NCI-H2196 (cell line): ENCODE results near the gene WASF3.
A peak's percentile ranks its signal among the peaks of the same experiment; 100 is the strongest.
"Not testable (repeated sequence)": the region's sequence is repeated elsewhere in the genome, so short reads cannot be mapped to it uniquely, and the experiment has no call there.

Source experiments
- DNase-seq: peaks from one replicate; lab custom pipeline; 2025; ENCODE audit not compliant: unreplicated experiment; lab: John Stamatoyannopoulos, UW

Gene WASF3

GRCh38 chr13:26626271-26626670 is 68.8 kb downstream of the WASF3 start:
- DNase-seq: no peak

GRCh38 chr13:26628706-26629105 is 71.2 kb downstream of the WASF3 start:
- no peak for DNase-seq

- no peak for DNase-seq
These were observed 71.9 kb downstream of the WASF3 start for GRCh38 chr13:26629260-26629825.

GRCh38 chr13:26635634-26636033 is 78.2 kb downstream of the WASF3 start:
- DNase-seq: not testable (repeated sequence)

- not testable (repeated sequence) for DNase-seq
These were observed 78.6 kb downstream of the WASF3 start for GRCh38 chr13:26636073-26636472.

GRCh38 chr13:26646603-26647002 is 89.1 kb downstream of the WASF3 start:
- DNase-seq: no peak

GRCh38 chr13:26651234-26651633 is 93.8 kb downstream of the WASF3 start:
- DNase-seq: no peak

- DNase-seq: no peak
These were observed 95.8 kb downstream of the WASF3 start for GRCh38 chr13:26653310-26653709.

- DNase-seq: no peak
These were observed 96.4 kb downstream of the WASF3 start for GRCh38 chr13:26653842-26654241.

GRCh38 chr13:26656919-26657318 is 99.4 kb downstream of the WASF3 start:
- no peak for DNase-seq

- no peak for DNase-seq
These were observed 101.2 kb downstream of the WASF3 start for GRCh38 chr13:26658448-26659385.

GRCh38 chr13:26660185-26660584 is 102.7 kb downstream of the WASF3 start:
- no peak for DNase-seq

- no peak for DNase-seq
These were observed 103.3 kb downstream of the WASF3 start for GRCh38 chr13:26660766-26661165.

GRCh38 chr13:26663791-26664190 is 106.3 kb downstream of the WASF3 start:
- DNase-seq: peak; percentile 56

- DNase-seq: no peak
These were observed 106.8 kb downstream of the WASF3 start for GRCh38 chr13:26664286-26664685.

- no peak for DNase-seq
These were observed 107.4 kb downstream of the WASF3 start for GRCh38 chr13:26664876-26665275.

- DNase-seq: no peak
These were observed 111.1 kb downstream of the WASF3 start for GRCh38 chr13:26668357-26669146.

GRCh38 chr13:26673890-26674289 is 116.4 kb downstream of the WASF3 start:
- DNase-seq: no peak

GRCh38 chr13:26677156-26677555 is 119.7 kb downstream of the WASF3 start:
- DNase-seq: no peak

- DNase-seq: no peak
These were observed 120.8 kb downstream of the WASF3 start for GRCh38 chr13:26678330-26678729.

GRCh38 chr13:26678796-26679195 is 121.3 kb downstream of the WASF3 start:
- no peak for DNase-seq
